GM23338 (cell line): ENCODE measurements around the gene PCDHGB4. TPM values are rescaled to one million over a fixed set of nuclear protein-coding genes. Genes with fewer than 3 reads are reported as not detected.
A peak's percentile ranks its signal among the peaks of the same experiment; 100 is the strongest.
"Not testable (repeated sequence)": the region's sequence is repeated elsewhere in the genome, so short reads cannot be mapped to it uniquely, and the experiment has no call there.

Experiments used
- ATAC-seq: fragments of 200-7000 bp; cut with Tn5 transposase; 3 replicates; pipeline ENCODE4 v1.9.1; 2020
- DNase-seq: peaks from one replicate; pipeline ENCODE4 v3.0.0-alpha.2; 2015; ENCODE audit warnings: low spot score
- H2AFZ ChIP-seq: fragments of 200-600 bp; sonication (generic); 2 replicates; pipeline ENCODE4 v1.8.0; 2016; ENCODE audit warnings: antibody characterized with exemption, mild to moderate bottlenecking, moderate library complexity
- H3F3A ChIP-seq: fragments of 200-600 bp; sonication (generic); replicated peaks from 2 replicates; pipeline ENCODE4 v1.8.0; 2017; ENCODE audit warnings: antibody characterized with exemption, mixed run types, low read depth
- H3K27ac ChIP-seq: fragments of 200-600 bp; sonication (generic); 2 replicates; pipeline ENCODE4 v1.6.1; 2016; ENCODE audit warnings: low read depth
- H3K27me3 ChIP-seq: fragments of 200-600 bp; sonication (generic); 2 replicates; pipeline ENCODE4 v1.8.0; 2016; ENCODE audit warnings: mild to moderate bottlenecking, mixed run types, moderate library complexity; ENCODE audit not compliant: insufficient read depth
- H3K36me3 ChIP-seq: fragments of 200-600 bp; sonication (generic); 2 replicates; pipeline ENCODE4 v1.8.0; 2016; ENCODE audit warnings: mild to moderate bottlenecking; ENCODE audit not compliant: insufficient read depth
- H3K4me1 ChIP-seq: fragments of 200-600 bp; sonication (generic); 2 replicates; pipeline ENCODE4 v1.8.0; 2016; ENCODE audit warnings: mild to moderate bottlenecking, moderate library complexity; ENCODE audit not compliant: insufficient read depth
- H3K4me2 ChIP-seq: fragments of 200-600 bp; sonication (generic); 2 replicates; pipeline ENCODE4 v1.7.1; 2017; ENCODE audit warnings: mixed run types
- H3K4me3 ChIP-seq: fragments of 200-600 bp; sonication (generic); 2 replicates; pipeline ENCODE4 v1.6.1; 2016; ENCODE audit warnings: mixed run types
- H3K79me2 ChIP-seq: fragments of 200-600 bp; sonication (generic); replicated peaks from 2 replicates; pipeline ENCODE4 v1.8.0; 2017; ENCODE audit warnings: mild to moderate bottlenecking; ENCODE audit not compliant: insufficient read depth
- H3K9me2 ChIP-seq: fragments of 200-600 bp; sonication (generic); 2 replicates; pipeline ENCODE4 v1.8.0; 2017; ENCODE audit not compliant: insufficient read depth
- H4K20me1 ChIP-seq: fragments of 200-600 bp; sonication (generic); replicated peaks from 2 replicates; pipeline ENCODE4 v1.8.0; 2017; ENCODE audit warnings: mild to moderate bottlenecking; ENCODE audit not compliant: insufficient read depth
- H3K27ac Mint-ChIP-seq: 2 replicates; pipeline ENCODE4 v1.8.0; 2020; ENCODE audit warnings: inconsistent platforms, mild to moderate bottlenecking, moderate library complexity, mixed read lengths
- H3K27me3 Mint-ChIP-seq: 3 replicates; pipeline ENCODE4 v1.8.0; 2022; ENCODE audit warnings: low read depth, mild to moderate bottlenecking, moderate library complexity, mixed read lengths, inconsistent platforms; ENCODE audit not compliant: insufficient read depth, poor library complexity
- H3K36me3 Mint-ChIP-seq: 3 replicates; pipeline ENCODE4 v1.8.0; 2021; ENCODE audit warnings: low read depth, mild to moderate bottlenecking, inconsistent platforms, moderate library complexity, mixed read lengths
- H3K4me1 Mint-ChIP-seq: 3 replicates; pipeline ENCODE4 v1.8.0; 2020; ENCODE audit warnings: mild to moderate bottlenecking, inconsistent platforms, mixed read lengths
- H3K4me3 Mint-ChIP-seq: 3 replicates; pipeline ENCODE4 v1.8.0; 2021; ENCODE audit warnings: moderate library complexity, mild to moderate bottlenecking, inconsistent platforms, mixed read lengths
- H3K9me3 Mint-ChIP-seq: 3 replicates; pipeline ENCODE4 v1.8.0; 2020; ENCODE audit warnings: moderate library complexity, mild to moderate bottlenecking, inconsistent platforms, mixed read lengths
- CREB1 ChIP-seq: fragments of 250-450 bp; sonication (Bioruptor Pico); IDR thresholded peaks from 2 replicates; pipeline ENCODE4 v1.5.0; 2020; ENCODE audit warnings: low read depth, mild to moderate bottlenecking, moderate library complexity
- CTCF ChIP-seq, 2 experiments: fragments of 200-600 bp in 1 of 2; sonication (generic) in 1 of 2; conservative IDR thresholded peaks; 2 replicates each; pipeline versions ENCODE4 v1.5.1 to v1.6.1; 2016 to 2017; ENCODE audit warnings: antibody characterized with exemption in 2 of 2, low read depth in 2 of 2, mild to moderate bottlenecking in 2 of 2, moderate library complexity in 1 of 2
- ETS1 ChIP-seq: IDR thresholded peaks from 2 replicates; pipeline ENCODE4 v1.6.1; 2016; ENCODE audit warnings: antibody characterized with exemption
- JUNB ChIP-seq: IDR thresholded peaks from one replicate; pipeline ENCODE4 v1.6.1; 2016; ENCODE audit warnings: antibody characterized with exemption; ENCODE audit not compliant: unreplicated experiment
- POLR2AphosphoS5 ChIP-seq: IDR thresholded peaks from 2 replicates; pipeline ENCODE4 v1.6.1; 2016; ENCODE audit warnings: antibody characterized with exemption, low read depth
- ZNF462 ChIP-seq: fragments of 250-450 bp; sonication (Bioruptor Pico); IDR thresholded peaks from 2 replicates; pipeline ENCODE4 v1.5.0; 2020; ENCODE audit warnings: mild to moderate bottlenecking, moderate library complexity
- polyA plus RNA-seq: library from polyadenylated mRNA; unstranded; fragments of >200 nt; fragmentation: Nextera tagmentation; extraction: Ambion mirVana; gene quantifications from 2 replicates; pipeline ENCODE4 v1.2.1, GENCODE V29; 2016
- total RNA-seq: library from RNA; depleted of rRNA; stranded (reverse); fragments of >200 nt; shearing (Covaris generic); gene quantifications from 2 replicates; pipeline ENCODE4 v1.2.3, GENCODE V29; 2014

PCDHGB4 gene
- total and polyA plus RNA-seq, 2 experiments from 2014 or later = 3.5 to 16.6 TPM

GRCh38 chr5:141417494-141418172 is 30.1 kb downstream of the PCDHGB4 start, which contains the start of gene PCDHGB7:
TSS of gene PCDHGB7 (plus strand) at chr5:141417677. CDS start at chr5:141417860, 183 bp downstream.
- Histone ChIP-seq H3K4me2 (peak within 1 kb of the TSS; percentile 81), H3K4me3 (peak within 1 kb of the TSS; percentile 59), H3K27me3 (peaks cover 20% of the 10 kb centered on the region)
- H3K4me1 ChIP-seq, H3K9me2 ChIP-seq, H3F3A ChIP-seq, H3K79me2 ChIP-seq, H3K36me3 ChIP-seq, H2AFZ ChIP-seq, H3K27ac ChIP-seq, H4K20me1 ChIP-seq: not testable (repeated sequence)
- H3K4me1 Mint-ChIP-seq = peaks cover 17% of the 10 kb centered on the region
- DNase-seq (peak; percentile 94), ATAC-seq (peak; percentile 84)
- peaks cover 79% of the 10 kb centered on the region for H3K36me3 Mint-ChIP-seq
- peak within 1 kb of the TSS; percentile 85 for H3K4me3 Mint-ChIP-seq
- peaks cover 77% of the 10 kb centered on the region for H3K9me3 Mint-ChIP-seq
- H3K27me3 Mint-ChIP-seq = peaks cover 35% of the 10 kb centered on the region
- TF ChIP-seq CTCF (conservative IDR thresholded peaks at IDR 0.05; ENCODE audit: low read depth in 2 of 2) (peak; percentile 74 to 79), CREB1 (CRISPR knock-in tag) (0 out of 2 replicates have a peak, but pooled peaks have one; percentile 62)
- H3K27ac Mint-ChIP-seq = peak within 1 kb of the TSS; percentile 56; the same call in 1 of the 2 replicates

GRCh38 chr5:141419074-141419880 is 31.8 kb downstream of the PCDHGB4 start:
- H3K4me3 Mint-ChIP-seq = peak overlapping the region; percentile 85; the same call in 2 of the 3 replicates
- no peaks in the 10 kb centered on the region for H3K4me1 ChIP-seq
- H4K20me1 ChIP-seq = no peaks in the 10 kb centered on the region
- H3K79me2 ChIP-seq = no peaks in the 10 kb centered on the region; the same call in 1 of the 2 replicates
- no peak overlapping the region for H3K27ac ChIP-seq
- H3K36me3 ChIP-seq = no peaks in the 10 kb centered on the region
- H3K27me3 Mint-ChIP-seq = peaks cover 35% of the 10 kb centered on the region
- peaks cover 13% of the 10 kb centered on the region for H3K4me1 Mint-ChIP-seq
- no peaks in the 10 kb centered on the region for H3K9me2 ChIP-seq
- TF ChIP-seq JUNB = no peak
- TF ChIP-seq POLR2AphosphoS5 = no peak
- TF ChIP-seq ETS1 = no peak
- no peak for TF ChIP-seq ZNF462 (CRISPR knock-in tag)
- no peaks in the 10 kb centered on the region for H3F3A ChIP-seq
- no peak overlapping the region for H2AFZ ChIP-seq
- H3K4me2 ChIP-seq = no peak overlapping the region
- no peak overlapping the region for H3K27ac Mint-ChIP-seq
- peaks cover 78% of the 10 kb centered on the region for H3K36me3 Mint-ChIP-seq
- no peak for ATAC-seq
- H3K4me3 ChIP-seq = no peak overlapping the region
- peaks cover 77% of the 10 kb centered on the region for H3K9me3 Mint-ChIP-seq
- H3K27me3 ChIP-seq = peaks cover 20% of the 10 kb centered on the region
- DNase-seq = no peak
